ENCODE data around the gene ADGRD1. TPM values are rescaled to one million over a fixed set of nuclear protein-coding genes. Genes with fewer than 3 reads are reported as not detected.

ADGRD1 gene
- total RNA-seq, 2 donors from 2014 or later = 21.3 to 37.0 TPM

- no peaks in the 10 kb centered on the region for H3K9me3 ChIP-seq
- H3K27me3 ChIP-seq (replicated peaks; ENCODE audit: insufficient read depth) = no peaks in the 10 kb centered on the region
- peaks cover 0 to 6% of the 10 kb centered on the region in 2 donors for H3K4me1 ChIP-seq (ENCODE audit: control insufficient read depth in 1 of 2, low read depth in 2 of 2)
- H3K36me3 ChIP-seq = no peaks in the 10 kb centered on the region
- no peak for DNase-seq (ENCODE audit: low spot score)
- no peak overlapping the region for H3K4me3 ChIP-seq
- ATAC-seq (ENCODE audit: insufficient number of reproducible peaks, low FRiP score, low read depth) = no peak
- TF ChIP-seq CTCF (IDR thresholded peaks at IDR 0.05) = no peak
- no peak overlapping the region for H3K27ac ChIP-seq
Observed at GRCh38 chr12:131006036-131006735, 52.5 kb downstream of the ADGRD1 start.

- Histone ChIP-seq H3K9me3 (no peaks in the 10 kb centered on the region), H3K4me3 (no peak overlapping the region), H3K27me3 (replicated peaks; ENCODE audit: insufficient read depth) (no peaks in the 10 kb centered on the region), H3K36me3 (no peaks in the 10 kb centered on the region), H3K27ac (no peak overlapping the region), H3K4me1 (ENCODE audit: control insufficient read depth in 1 of 2, low read depth in 2 of 2) (peaks cover 0 to 6% of the 10 kb centered on the region in 2 donors)
- TF ChIP-seq CTCF (IDR thresholded peaks at IDR 0.05) = no peak
- no peak for DNase-seq (ENCODE audit: low spot score)
- ATAC-seq (ENCODE audit: insufficient number of reproducible peaks, low FRiP score, low read depth) = no peak
Observed at GRCh38 chr12:131007031-131007739, 53.5 kb downstream of the ADGRD1 start.

- Histone ChIP-seq H3K27me3 (replicated peaks; ENCODE audit: insufficient read depth) (no peaks in the 10 kb centered on the region), H3K9me3 (no peaks in the 10 kb centered on the region), H3K4me1 (ENCODE audit: control insufficient read depth in 1 of 2, low read depth in 2 of 2) (peaks cover 0 to 6% of the 10 kb centered on the region in 2 donors), H3K36me3 (no peaks in the 10 kb centered on the region), H3K4me3 (no peak overlapping the region), H3K27ac (no peak overlapping the region)
- ATAC-seq (ENCODE audit: insufficient number of reproducible peaks, low FRiP score, low read depth) (no peak), DNase-seq (ENCODE audit: low spot score) (no peak)
- TF ChIP-seq CTCF (IDR thresholded peaks at IDR 0.05) = no peak
Observed at GRCh38 chr12:131007740-131008117, 54.0 kb downstream of the ADGRD1 start.

GRCh38 chr12:131008131-131008912 is 54.6 kb downstream of the ADGRD1 start:
- H3K36me3 ChIP-seq = no peaks in the 10 kb centered on the region
- no peaks in the 10 kb centered on the region for H3K9me3 ChIP-seq
- H3K27ac ChIP-seq = no peak overlapping the region
- no peak overlapping the region for H3K4me3 ChIP-seq
- ATAC-seq (ENCODE audit: insufficient number of reproducible peaks, low FRiP score, low read depth) (no peak), DNase-seq (ENCODE audit: low spot score) (no peak)
- H3K4me1 ChIP-seq (ENCODE audit: control insufficient read depth in 1 of 2, low read depth in 2 of 2) = peaks cover 0 to 6% of the 10 kb centered on the region in 2 donors
- TF ChIP-seq CTCF (IDR thresholded peaks at IDR 0.05) = no peak
- H3K27me3 ChIP-seq (replicated peaks; ENCODE audit: insufficient read depth) = no peaks in the 10 kb centered on the region

- DNase-seq (ENCODE audit: low spot score) = no peak
- Histone ChIP-seq H3K27me3 (replicated peaks; ENCODE audit: insufficient read depth) (no peaks in the 10 kb centered on the region), H3K9me3 (no peaks in the 10 kb centered on the region), H3K36me3 (no peaks in the 10 kb centered on the region), H3K4me3 (no peak overlapping the region), H3K4me1 (ENCODE audit: control insufficient read depth in 1 of 2, low read depth in 2 of 2) (peaks cover 0 to 6% of the 10 kb centered on the region in 2 donors), H3K27ac (no peak overlapping the region)
- TF ChIP-seq CTCF (IDR thresholded peaks at IDR 0.05) = no peak
- no peak for ATAC-seq (ENCODE audit: insufficient number of reproducible peaks, low FRiP score, low read depth)
Observed at GRCh38 chr12:131008913-131009270, 55.2 kb downstream of the ADGRD1 start.
